ENCODE measurements around the gene PLEKHA6. TPM values are rescaled to one million over a fixed set of nuclear protein-coding genes. Genes with fewer than 3 reads are reported as not detected.

The PLEKHA6 gene
- polyA plus RNA-seq, 3 donors, result 0.08 TPM; not detected in 1

GRCh38 chr1:204337583-204337982 is 22.1 kb downstream of the PLEKHA6 start:
- Mint-ChIP-seq H3K4me1 (peaks cover 2% of the 10 kb centered on the region), H3K9me3 (no peaks in the 10 kb centered on the region), H3K27me3 (ENCODE audit: low read depth in 3 of 3) (peaks cover 1 to 10% (median 3%) of the 10 kb centered on the region in 3 donors), H3K4me3 (no peak overlapping the region), H3K27ac (no peak overlapping the region), H3K36me3 (no peaks in the 10 kb centered on the region)
- H2AFZ ChIP-seq (ENCODE audit: insufficient read depth, low read depth, low read length, poor library complexity, severe bottlenecking), result no peak overlapping the region
- no peaks in the 10 kb centered on the region for H3K4me1 ChIP-seq (ENCODE audit: control insufficient read depth in 1 of 2, insufficient read depth in 2 of 2, low read length in 2 of 2)
- TF ChIP-seq, protein P1, sequence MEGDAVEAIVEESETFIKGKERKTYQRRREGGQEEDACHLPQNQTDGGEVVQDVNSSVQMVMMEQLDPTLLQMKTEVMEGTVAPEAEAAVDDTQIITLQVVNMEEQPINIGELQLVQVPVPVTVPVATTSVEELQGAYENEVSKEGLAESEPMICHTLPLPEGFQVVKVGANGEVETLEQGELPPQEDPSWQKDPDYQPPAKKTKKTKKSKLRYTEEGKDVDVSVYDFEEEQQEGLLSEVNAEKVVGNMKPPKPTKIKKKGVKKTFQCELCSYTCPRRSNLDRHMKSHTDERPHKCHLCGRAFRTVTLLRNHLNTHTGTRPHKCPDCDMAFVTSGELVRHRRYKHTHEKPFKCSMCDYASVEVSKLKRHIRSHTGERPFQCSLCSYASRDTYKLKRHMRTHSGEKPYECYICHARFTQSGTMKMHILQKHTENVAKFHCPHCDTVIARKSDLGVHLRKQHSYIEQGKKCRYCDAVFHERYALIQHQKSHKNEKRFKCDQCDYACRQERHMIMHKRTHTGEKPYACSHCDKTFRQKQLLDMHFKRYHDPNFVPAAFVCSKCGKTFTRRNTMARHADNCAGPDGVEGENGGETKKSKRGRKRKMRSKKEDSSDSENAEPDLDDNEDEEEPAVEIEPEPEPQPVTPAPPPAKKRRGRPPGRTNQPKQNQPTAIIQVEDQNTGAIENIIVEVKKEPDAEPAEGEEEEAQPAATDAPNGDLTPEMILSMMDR (IDR thresholded peaks at IDR 0.05), result no peak
- H3K4me3 ChIP-seq (replicated peaks in 1 of 3; ENCODE audit: low read depth in 2 of 3, low read length in 3 of 3), result no peak overlapping the region
- no peak overlapping the region for H3K4me2 ChIP-seq (replicated peaks; ENCODE audit: extremely low read depth, low read length, poor library complexity, severe bottlenecking)
- H3K9ac ChIP-seq (ENCODE audit: insufficient read depth, low read length, poor library complexity, severe bottlenecking), result no peak overlapping the region
- no peak overlapping the region for H3K27ac ChIP-seq (ENCODE audit: low read depth in 1 of 2, low read length in 2 of 2)
- H3K27me3 ChIP-seq (ENCODE audit: control insufficient read depth in 2 of 2, insufficient read depth in 2 of 2, low read length in 2 of 2), result no peaks in the 10 kb centered on the region
- no peaks in the 10 kb centered on the region for H3K36me3 ChIP-seq (replicated peaks in 1 of 2; ENCODE audit: control insufficient read depth in 1 of 2, insufficient read depth in 2 of 2, low read length in 2 of 2)
- intact Hi-C loops (cut with micrococcal nuclease), result no loop called here
- 95% methylated on average over 6 of the region's 6 CpGs for WGBS (ENCODE audit: insufficient coverage)
- H3K9me3 ChIP-seq (replicated peaks in 1 of 2; ENCODE audit: control insufficient read depth in 1 of 2, insufficient read depth in 1 of 2, low read length in 2 of 2), result no peaks in the 10 kb centered on the region
- DNase-seq, result no peak
- H3K79me2 ChIP-seq (ENCODE audit: insufficient read depth, low read length), result no peaks in the 10 kb centered on the region
- H4K20me1 ChIP-seq (ENCODE audit: insufficient read depth, low read length), result no peaks in the 10 kb centered on the region

GRCh38 chr1:204337036-204337429 is 22.7 kb downstream of the PLEKHA6 start:
- Histone ChIP-seq H3K9ac (ENCODE audit: insufficient read depth, low read length, poor library complexity, severe bottlenecking) (no peak overlapping the region), H3K4me2 (replicated peaks; ENCODE audit: extremely low read depth, low read length, poor library complexity, severe bottlenecking) (no peak overlapping the region), H3K9me3 (replicated peaks in 1 of 2; ENCODE audit: control insufficient read depth in 1 of 2, insufficient read depth in 1 of 2, low read length in 2 of 2) (no peaks in the 10 kb centered on the region), H3K36me3 (replicated peaks in 1 of 2; ENCODE audit: control insufficient read depth in 1 of 2, insufficient read depth in 2 of 2, low read length in 2 of 2) (no peaks in the 10 kb centered on the region), H3K27ac (ENCODE audit: low read depth in 1 of 2, low read length in 2 of 2) (no peak overlapping the region), H3K79me2 (ENCODE audit: insufficient read depth, low read length) (no peaks in the 10 kb centered on the region), H3K4me3 (replicated peaks in 1 of 3; ENCODE audit: low read depth in 2 of 3, low read length in 3 of 3) (no peak overlapping the region), H3K27me3 (ENCODE audit: control insufficient read depth in 2 of 2, insufficient read depth in 2 of 2, low read length in 2 of 2) (no peaks in the 10 kb centered on the region), H2AFZ (ENCODE audit: insufficient read depth, low read depth, low read length, poor library complexity, severe bottlenecking) (no peak overlapping the region), H4K20me1 (ENCODE audit: insufficient read depth, low read length) (no peaks in the 10 kb centered on the region), H3K4me1 (ENCODE audit: control insufficient read depth in 1 of 2, insufficient read depth in 2 of 2, low read length in 2 of 2) (no peaks in the 10 kb centered on the region)
- TF ChIP-seq, protein P1 (IDR thresholded peaks at IDR 0.05), result no peak
- Mint-ChIP-seq H3K36me3 (no peaks in the 10 kb centered on the region), H3K27me3 (ENCODE audit: low read depth in 3 of 3) (peaks cover 1 to 10% (median 3%) of the 10 kb centered on the region in 3 donors), H3K4me1 (peaks cover 2% of the 10 kb centered on the region), H3K27ac (no peak overlapping the region), H3K9me3 (no peaks in the 10 kb centered on the region), H3K4me3 (no peak overlapping the region)
- intact Hi-C loops (cut with micrococcal nuclease), result no loop called here
- no peak for DNase-seq
- WGBS (ENCODE audit: insufficient coverage), result 100% methylated on average over 1 of the region's 3 CpGs

All from CD14-positive monocyte (primary cell).